Osteoblast (primary cell): ENCODE measurements around the gene RNF186. TPM values are rescaled to one million over a fixed set of nuclear protein-coding genes. Genes with fewer than 3 reads are reported as not detected.
"Not testable (repeated sequence)": the region's sequence is repeated elsewhere in the genome, so short reads cannot be mapped to it uniquely, and the experiment has no call there.

Experiments used
- DNase-seq: peaks from one replicate; pipeline ENCODE4 v3.0.0; 2011; ENCODE audit warnings: low spot score, mixed read lengths; ENCODE audit not compliant: insufficient read length; ENCODE audit errors: missing footprints
- H2AFZ ChIP-seq: 2 replicates; pipeline ENCODE4 v1.6.0; 2011; ENCODE audit warnings: mild to moderate bottlenecking, low read length
- H3K27ac ChIP-seq: 2 replicates; pipeline ENCODE4 v1.5.1; 2011; ENCODE audit warnings: mild to moderate bottlenecking, low read depth, low read length, moderate library complexity
- H3K27me3 ChIP-seq: 2 replicates; pipeline ENCODE4 v1.6.0; 2012; ENCODE audit warnings: mild to moderate bottlenecking, control low read depth, inconsistent platforms, low read length, moderate library complexity; ENCODE audit not compliant: insufficient read depth
- H3K36me3 ChIP-seq: 2 replicates; pipeline ENCODE4 v1.5.1; 2011; ENCODE audit warnings: mild to moderate bottlenecking, low read length, control low read depth, moderate library complexity; ENCODE audit not compliant: insufficient read depth
- H3K4me1 ChIP-seq: 2 replicates; pipeline ENCODE4 v1.5.1; 2011; ENCODE audit warnings: mild to moderate bottlenecking, low read length, control low read depth, moderate library complexity; ENCODE audit not compliant: insufficient read depth
- H3K4me2 ChIP-seq: 2 replicates; pipeline ENCODE4 v1.6.0; 2011; ENCODE audit warnings: mild to moderate bottlenecking, low read length; ENCODE audit not compliant: insufficient read depth
- H3K4me3 ChIP-seq: fragments of 200-600 bp; sonication (generic); 3 replicates; pipeline ENCODE4 v1.5.1; 2012; ENCODE audit warnings: mild to moderate bottlenecking, low read length, inconsistent platforms; ENCODE audit not compliant: insufficient read depth
- H3K79me2 ChIP-seq: 2 replicates; pipeline ENCODE4 v1.6.0; 2012; ENCODE audit warnings: mild to moderate bottlenecking, low read length, control low read depth, inconsistent platforms; ENCODE audit not compliant: insufficient read depth
- H3K9me3 ChIP-seq: 2 replicates; pipeline ENCODE4 v1.5.1; 2011; ENCODE audit warnings: low read depth, low read length, control low read depth
- H4K20me1 ChIP-seq: 2 replicates; pipeline ENCODE4 v1.6.0; 2012; ENCODE audit warnings: mild to moderate bottlenecking, low read length, control low read depth; ENCODE audit not compliant: insufficient read depth
- total RNA-seq: library from RNA; depleted of rRNA; stranded (reverse); fragments of >200 nt; gene quantifications from 2 replicates; pipeline ENCODE4 v1.2.3, GENCODE V29; 2012
- TF ChIP-seq, protein P1 (sequence below): IDR thresholded peaks from 2 replicates; pipeline ENCODE4 v1.5.1; 2011; ENCODE audit warnings: mild to moderate bottlenecking, low read depth, low read length, moderate library complexity; ENCODE audit errors: extremely low read depth

RNF186 gene
- total RNA-seq, 1 donor = not detected

DNA sequence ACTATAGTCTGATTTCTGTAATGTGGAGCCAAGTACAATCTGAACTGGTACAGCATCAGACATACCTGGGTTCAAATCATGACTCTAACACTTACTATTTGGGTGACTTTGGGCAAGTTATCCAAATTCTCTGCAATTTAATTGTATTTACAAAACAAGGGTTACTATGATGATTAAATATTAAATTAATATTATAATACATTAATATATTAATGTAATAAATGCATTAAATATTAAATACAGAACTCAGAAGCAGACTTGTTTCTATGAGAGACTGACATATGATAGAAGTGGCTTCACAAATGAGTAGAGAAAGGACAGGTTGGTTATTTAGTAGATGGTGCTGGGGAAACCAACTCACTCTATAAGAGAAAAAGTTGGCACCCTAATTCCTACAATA lies 39.8 kb upstream of the RNF186 start:
- no peak for DNase-seq
- Histone ChIP-seq H2AFZ (no peak overlapping the region), H3K9me3 (no peaks in the 10 kb centered on the region), H3K27me3 (no peaks in the 10 kb centered on the region), H3K27ac (no peak overlapping the region), H3K79me2 (no peaks in the 10 kb centered on the region), H3K36me3 (no peaks in the 10 kb centered on the region), H3K4me1 (no peaks in the 10 kb centered on the region), H3K4me3 (no peak overlapping the region), H3K4me2 (no peak overlapping the region), H4K20me1 (no peaks in the 10 kb centered on the region)
- TF ChIP-seq, protein P1, sequence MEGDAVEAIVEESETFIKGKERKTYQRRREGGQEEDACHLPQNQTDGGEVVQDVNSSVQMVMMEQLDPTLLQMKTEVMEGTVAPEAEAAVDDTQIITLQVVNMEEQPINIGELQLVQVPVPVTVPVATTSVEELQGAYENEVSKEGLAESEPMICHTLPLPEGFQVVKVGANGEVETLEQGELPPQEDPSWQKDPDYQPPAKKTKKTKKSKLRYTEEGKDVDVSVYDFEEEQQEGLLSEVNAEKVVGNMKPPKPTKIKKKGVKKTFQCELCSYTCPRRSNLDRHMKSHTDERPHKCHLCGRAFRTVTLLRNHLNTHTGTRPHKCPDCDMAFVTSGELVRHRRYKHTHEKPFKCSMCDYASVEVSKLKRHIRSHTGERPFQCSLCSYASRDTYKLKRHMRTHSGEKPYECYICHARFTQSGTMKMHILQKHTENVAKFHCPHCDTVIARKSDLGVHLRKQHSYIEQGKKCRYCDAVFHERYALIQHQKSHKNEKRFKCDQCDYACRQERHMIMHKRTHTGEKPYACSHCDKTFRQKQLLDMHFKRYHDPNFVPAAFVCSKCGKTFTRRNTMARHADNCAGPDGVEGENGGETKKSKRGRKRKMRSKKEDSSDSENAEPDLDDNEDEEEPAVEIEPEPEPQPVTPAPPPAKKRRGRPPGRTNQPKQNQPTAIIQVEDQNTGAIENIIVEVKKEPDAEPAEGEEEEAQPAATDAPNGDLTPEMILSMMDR = no peak

DNA sequence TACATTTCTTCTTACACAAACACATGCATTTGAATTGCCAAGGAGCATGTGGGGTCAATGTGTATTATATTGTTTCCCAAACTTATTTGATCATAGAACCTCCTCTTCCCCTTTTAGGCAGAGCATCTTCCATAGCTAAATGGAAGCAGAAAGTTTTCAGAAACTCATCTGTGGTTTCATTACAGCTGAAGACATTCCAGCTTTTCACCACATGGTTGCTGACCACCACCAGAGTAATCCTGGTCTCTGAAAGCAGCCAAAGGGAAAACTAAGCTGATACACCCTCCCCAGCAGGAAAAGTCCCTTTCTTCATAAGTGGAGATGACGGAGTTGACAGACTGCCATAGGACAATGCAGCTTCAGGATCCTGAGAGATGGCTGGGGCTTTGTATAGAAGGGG lies 37.0 kb upstream of the RNF186 start:
- Histone ChIP-seq H3K4me1 (no peaks in the 10 kb centered on the region), H3K27ac (no peak overlapping the region), H3K79me2 (no peaks in the 10 kb centered on the region), H3K9me3 (no peaks in the 10 kb centered on the region), H2AFZ (no peak overlapping the region), H3K4me3 (no peak overlapping the region), H3K4me2 (no peak overlapping the region), H3K36me3 (no peaks in the 10 kb centered on the region), H3K27me3 (peaks cover 10% of the 10 kb centered on the region), H4K20me1 (no peaks in the 10 kb centered on the region)
- TF ChIP-seq, protein P1 = no peak
- DNase-seq = no peak

DNA sequence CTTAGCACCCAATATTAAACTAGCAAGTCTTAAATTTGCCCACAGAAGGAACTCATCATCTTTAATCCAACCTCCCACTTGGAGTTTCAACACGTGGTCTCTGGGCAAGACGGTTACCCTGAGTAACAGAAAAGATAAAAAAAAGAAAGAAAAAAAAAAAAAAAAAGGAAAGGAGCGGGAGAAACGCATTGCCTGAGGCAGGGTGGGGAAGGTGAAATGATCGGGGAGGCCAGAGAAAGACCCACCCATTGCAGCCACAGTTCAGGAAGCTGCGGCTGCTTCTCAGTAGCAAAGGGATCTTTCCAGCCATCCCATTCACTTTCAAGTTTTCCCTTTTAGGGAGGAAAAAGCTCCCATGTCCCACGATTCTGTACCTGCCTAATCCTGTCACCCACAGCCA lies 35.1 kb upstream of the RNF186 start:
- Histone ChIP-seq H3K27me3 (peaks cover 12% of the 10 kb centered on the region), H3K4me2 (no peak overlapping the region), H4K20me1 (no peaks in the 10 kb centered on the region), H3K4me1 (peaks cover under 1% of the 10 kb centered on the region), H3K4me3 (no peak overlapping the region), H3K79me2 (no peaks in the 10 kb centered on the region), H3K36me3 (no peaks in the 10 kb centered on the region), H3K27ac (no peak overlapping the region), H3K9me3 (no peaks in the 10 kb centered on the region), H2AFZ (no peak overlapping the region)
- TF ChIP-seq, protein P1 = no peak
- no peak for DNase-seq

DNA sequence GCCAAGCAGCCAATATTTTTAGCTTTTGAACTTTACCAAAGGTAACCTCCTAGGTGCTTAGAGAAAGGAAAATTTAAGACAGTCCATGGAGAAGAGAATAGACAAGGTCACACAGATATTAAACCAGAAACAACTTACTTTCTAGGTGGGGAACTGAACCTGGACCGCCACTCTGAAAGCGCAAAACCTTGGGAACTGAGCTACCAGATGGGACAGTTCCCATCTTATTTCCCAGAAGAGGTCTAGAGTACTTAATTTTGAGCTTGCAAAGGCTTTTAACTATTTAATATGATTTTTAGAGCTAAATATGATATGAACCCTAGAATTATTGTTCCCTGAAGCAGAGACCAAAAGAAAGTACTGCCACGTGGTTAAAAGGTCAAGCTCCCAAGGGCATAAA lies 34.2 kb upstream of the RNF186 start:
- H3K9me3 ChIP-seq, H3K36me3 ChIP-seq, H3K4me2 ChIP-seq, H2AFZ ChIP-seq, DNase-seq, H3K4me3 ChIP-seq, H4K20me1 ChIP-seq, H3K4me1 ChIP-seq, H3K79me2 ChIP-seq, H3K27ac ChIP-seq: not testable (repeated sequence)
- peaks cover 12% of the 10 kb centered on the region for H3K27me3 ChIP-seq

DNA sequence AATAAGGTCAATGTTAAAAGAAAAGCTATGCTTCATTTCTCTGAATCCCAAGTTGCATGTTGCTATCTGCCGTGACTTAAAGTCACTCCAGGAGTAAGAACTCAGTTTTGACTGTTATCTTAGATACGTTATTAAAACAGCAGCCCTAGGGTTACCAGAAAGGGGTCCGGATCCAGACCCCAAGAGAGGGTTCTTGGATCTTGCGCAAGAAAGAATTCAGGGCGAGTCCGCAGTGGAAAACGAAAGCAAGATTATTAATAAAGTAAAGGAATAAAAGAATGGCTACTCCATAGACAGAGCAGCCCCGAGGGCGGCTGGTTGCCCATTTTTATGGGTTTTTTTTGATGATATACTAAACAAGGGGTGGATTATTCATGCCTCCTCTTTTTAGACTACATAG lies 32.3 kb upstream of the RNF186 start:
- H4K20me1 ChIP-seq, H3K4me1 ChIP-seq, H3K36me3 ChIP-seq, H2AFZ ChIP-seq, H3K27ac ChIP-seq, DNase-seq, H3K9me3 ChIP-seq, H3K79me2 ChIP-seq: not testable (repeated sequence)
- H3K27me3 ChIP-seq = peaks cover 12% of the 10 kb centered on the region
- peak overlapping the region; percentile 26 for H3K4me2 ChIP-seq
- H3K4me3 ChIP-seq = peak overlapping the region; percentile 17
